Measurements from ENCODE around the gene LMBRD1.

Gene LMBRD1

GRCh38 chr6:69631552-69632346, 165.1 kb downstream of the LMBRD1 start:
- DNase-seq (ENCODE audit: low read depth, low spot score), result no peak

- no peak for DNase-seq (ENCODE audit: low read depth, low spot score)
These were observed 166.0 kb downstream of the LMBRD1 start for GRCh38 chr6:69630767-69631166.

GRCh38 chr6:69627625-69628024, 169.2 kb downstream of the LMBRD1 start:
- DNase-seq (ENCODE audit: low read depth, low spot score), result no peak

GRCh38 chr6:69624944-69625343, 171.9 kb downstream of the LMBRD1 start:
- DNase-seq (ENCODE audit: low read depth, low spot score), result no peak
